K562 (cell line): ENCODE data around the gene NCOA6. TPM values are rescaled to one million over a fixed set of nuclear protein-coding genes. Genes with fewer than 3 reads are reported as not detected.

ENCODE experiments used
- CHD7 ChIP-seq: fragments of 200-600 bp; sonication (generic); IDR thresholded peaks from one replicate; pipeline ENCODE4 v1.6.1; 2012; ENCODE audit warnings: mild to moderate bottlenecking, low read depth, low read length, inconsistent platforms
- KAT7 ChIP-seq: sonication (generic); formaldehyde crosslinking; IDR thresholded peaks from 2 replicates; pipeline ENCODE4 v1.8.0; 2022; ENCODE audit warnings: missing genetic modification reagents, mild to moderate bottlenecking, borderline replicate concordance
- MED1 ChIP-seq: sonication (generic); formaldehyde crosslinking; IDR thresholded peaks from 2 replicates; pipeline ENCODE4 v1.8.1; 2023; ENCODE audit warnings: missing genetic modification reagents, borderline replicate concordance
- PRMT5 ChIP-seq: sonication (generic); formaldehyde crosslinking; IDR thresholded peaks from 2 replicates; pipeline ENCODE4 v1.5.0; 2020; ENCODE audit warnings: missing genetic modification reagents
- polyA plus RNA-seq, 8 experiments: library from polyadenylated mRNA; depleted of rRNA in 4 of 8; stranded (reverse) in 5 of 8; unstranded in 3 of 8; fragments of >200 nt; fragmentation: Nextera tagmentation in 2 of 8; fragmentation: Illumina TruSeq in 1 of 8; extraction: Ambion mirVana in 2 of 8; extraction: Trizol in 1 of 8; gene quantifications; 2 replicates each; pipeline versions ENCODE4 v1.2.1 to v1.2.3, GENCODE V29; 2011 to 2014; ENCODE audit warnings: inconsistent platforms in 1 of 8, missing spikeins in 1 of 8
- total RNA-seq, 7 experiments: library from RNA; depleted of rRNA in 6 of 7; stranded (reverse); fragments of >200 nt in 6 of 7; fragmentation: Illumina TruSeq in 2 of 7; extraction: Trizol in 2 of 7; gene quantifications; 2 replicates each; pipeline versions ENCODE4 v1.2.1 to v1.2.3, GENCODE V29; 2011 to 2021; ENCODE audit warnings: low replicate concordance in 1 of 7

Gene NCOA6
- total and polyA plus RNA-seq, 9 of the 15 experiments (the other 6 are each of a cell fraction or from before 2014, with no cell fraction given), result 6.1 to 25.0 (median 9.5) TPM

- TF ChIP-seq PRMT5, result no peak
- TF ChIP-seq MED1, result no peak
- no peak for TF ChIP-seq KAT7 (CRISPR knock-in tag)
- no peak for TF ChIP-seq CHD7
These were observed at the start of gene NCOA6 (continued) for GRCh38 chr20:34825530-34826362.
